Measurements from ENCODE around the gene FER.

GRCh38 chr5:109062664-109063063 lies 315.0 kb downstream of the FER start:
- TF ChIP-seq CTCF (conservative IDR thresholded peaks at IDR 0.05; ENCODE audit: low read depth, low read length) (no peak), EZH2phosphoT487 (IDR thresholded peaks at IDR 0.05; ENCODE audit: borderline replicate concordance, low read length) (no peak)
